H1 (cell line): ENCODE results near the gene C6orf62. TPM values are rescaled to one million over a fixed set of nuclear protein-coding genes. Genes with fewer than 3 reads are reported as not detected.

Experiments
- CTCF ChIA-PET: fragments of 300-600 bp; sonication (Branson Sonifier 250); formaldehyde crosslinking; loops from one replicate; lab custom pipeline; 2021; ENCODE audit not compliant: partially characterized antibody; lab: Charles Lee
- POLR2A ChIA-PET: fragments of 300-600 bp; sonication (Branson Sonifier 250); formaldehyde crosslinking; loops from one replicate; lab custom pipeline; 2021; ENCODE audit warnings: inconsistent platforms; ENCODE audit not compliant: partially characterized antibody; lab: Charles Lee
- DNase-seq, 2 experiments: peaks; one replicate each; pipeline versions ENCODE4 v3.0.0 to v3.0.0-alpha.2; 2010 to 2022; ENCODE audit warnings: low spot score in 2 of 2, low read depth in 1 of 2, mixed read lengths in 1 of 2
- FAIRE-seq: peaks from 2 replicates; lab custom pipeline; 2011; peaks lifted over from hg19 to GRCh38; lab: Jason Lieb, UNC
- H2AFZ ChIP-seq: 2 replicates; pipeline ENCODE4 v1.8.1; 2012; ENCODE audit warnings: low read length, inconsistent platforms
- H2AK5ac ChIP-seq: 2 replicates; pipeline ENCODE4 v1.6.1; 2013; ENCODE audit warnings: low read depth, low read length
- H2BK120ac ChIP-seq: replicated peaks from 2 replicates; pipeline ENCODE3; 2013; ENCODE audit warnings: low read depth, low read length, inconsistent platforms
- H2BK12ac ChIP-seq: 2 replicates; pipeline ENCODE4 v1.6.1; 2013; ENCODE audit warnings: low read depth, low read length
- H2BK15ac ChIP-seq: 2 replicates; pipeline ENCODE4 v1.6.1; 2013; ENCODE audit warnings: low read length
- H2BK20ac ChIP-seq: 2 replicates; pipeline ENCODE4 v1.6.1; 2013; ENCODE audit warnings: low read length
- H2BK5ac ChIP-seq: 2 replicates; pipeline ENCODE4 v1.6.1; 2013; ENCODE audit warnings: low read depth, low read length
- H3K14ac ChIP-seq: 2 replicates; pipeline ENCODE4 v1.6.1; 2013; ENCODE audit warnings: inconsistent platforms; ENCODE audit not compliant: insufficient read length
- H3K18ac ChIP-seq: 2 replicates; pipeline ENCODE4 v1.6.1; 2013; ENCODE audit warnings: low read length; ENCODE audit errors: extremely low read depth
- H3K23ac ChIP-seq: 2 replicates; pipeline ENCODE4 v1.6.1; 2013; ENCODE audit warnings: inconsistent platforms; ENCODE audit not compliant: insufficient read length
- H3K23me2 ChIP-seq: 2 replicates; pipeline ENCODE4 v1.6.1; 2013; ENCODE audit warnings: low read depth, low read length
- H3K27ac ChIP-seq: 2 replicates; pipeline ENCODE4 v1.6.1; 2011; ENCODE audit warnings: low read depth, low read length, inconsistent platforms
- H3K27me3 ChIP-seq, 4 experiments: replicated peaks in 1 of 4; 1 replicate in 1 of 4; 2 replicates in 3 of 4; pipeline versions ENCODE4 v1.6.1 to v1.8.1; 2011 to 2013; ENCODE audit warnings: low read length in 3 of 4, mild to moderate bottlenecking in 3 of 4, inconsistent platforms in 2 of 4, mixed read lengths in 2 of 4, moderate library complexity in 1 of 4; ENCODE audit not compliant: control insufficient read depth in 3 of 4, insufficient read depth in 3 of 4; ENCODE audit errors: extremely low read depth in 1 of 4
- H3K36me3 ChIP-seq, 4 experiments: 2 replicates each; pipeline versions ENCODE4 v1.6.1 to v1.8.1; 2011 to 2013; ENCODE audit warnings: mild to moderate bottlenecking in 4 of 4, low read length in 3 of 4, moderate library complexity in 2 of 4, control low read depth in 1 of 4, inconsistent platforms in 1 of 4; ENCODE audit not compliant: insufficient read depth in 4 of 4, control insufficient read depth in 2 of 4
- H3K4ac ChIP-seq: replicated peaks from 2 replicates; pipeline ENCODE3; 2013; ENCODE audit warnings: low read length, low read depth, mixed read lengths, inconsistent platforms; ENCODE audit not compliant: insufficient read length
- H3K4me1 ChIP-seq, 4 experiments: replicated peaks in 1 of 4; 1 replicate in 1 of 4; 2 replicates in 3 of 4; pipeline versions ENCODE4 v1.6.1 to v1.8.1; 2011 to 2013; ENCODE audit warnings: low read length in 3 of 4, inconsistent platforms in 2 of 4, mixed read lengths in 1 of 4; ENCODE audit not compliant: insufficient read depth in 4 of 4, control insufficient read depth in 3 of 4
- H3K4me2 ChIP-seq, 2 experiments: 2 replicates each; pipeline versions ENCODE4 v1.6.1 to v1.8.1; 2011 to 2013; ENCODE audit warnings: low read depth in 2 of 2, low read length in 2 of 2, control low read depth in 1 of 2, inconsistent platforms in 1 of 2, mild to moderate bottlenecking in 1 of 2; ENCODE audit not compliant: insufficient read depth in 1 of 2
- H3K4me3 ChIP-seq, 4 experiments: fragments of 200-600, 300-600 bp in 1 of 4; sonication (generic), shearing (Covaris generic), sonication (Bioruptor Twin) in 1 of 4; 2 replicates each; pipeline versions ENCODE4 v1.5.1 to v1.8.1; 2011 to 2016; ENCODE audit warnings: low read length in 4 of 4, low read depth in 3 of 4, control low read depth in 2 of 4, inconsistent platforms in 2 of 4, mild to moderate bottlenecking in 2 of 4, mixed read lengths in 1 of 4, moderate library complexity in 1 of 4; ENCODE audit not compliant: insufficient read depth in 2 of 4; ENCODE audit errors: extremely low read depth in 1 of 4
- H3K56ac ChIP-seq: replicated peaks from 2 replicates; pipeline ENCODE3; 2013; ENCODE audit warnings: low read depth, mild to moderate bottlenecking, mixed read lengths, low read length, inconsistent platforms; ENCODE audit not compliant: insufficient read length
- H3K79me1 ChIP-seq: 2 replicates; pipeline ENCODE4 v1.6.1; 2013; ENCODE audit warnings: low read depth, low read length, control low read depth
- H3K79me2 ChIP-seq, 2 experiments: 2 replicates each; pipeline versions ENCODE4 v1.6.1 to v1.8.1; 2012 to 2013; ENCODE audit warnings: low read length in 2 of 2, mild to moderate bottlenecking in 2 of 2, inconsistent platforms in 1 of 2; ENCODE audit not compliant: insufficient read depth in 2 of 2, control insufficient read depth in 1 of 2
- H3K9ac ChIP-seq, 4 experiments: replicated peaks in 1 of 4; 1 replicate in 1 of 4; 2 replicates in 3 of 4; pipeline versions ENCODE4 v1.6.1 to v1.8.1; 2011 to 2013; ENCODE audit warnings: low read depth in 3 of 4, low read length in 3 of 4, control low read depth in 2 of 4, mild to moderate bottlenecking in 2 of 4, moderate library complexity in 2 of 4, inconsistent platforms in 1 of 4; ENCODE audit errors: extremely low read depth in 1 of 4
- H3K9me3 ChIP-seq, 2 experiments: 2 replicates each; pipeline versions ENCODE4 v1.6.1 to v1.8.1; 2012 to 2013; ENCODE audit warnings: mild to moderate bottlenecking in 2 of 2, moderate library complexity in 2 of 2, control low read depth in 1 of 2, inconsistent platforms in 1 of 2, low read depth in 1 of 2, low read length in 1 of 2, mixed read lengths in 1 of 2; ENCODE audit not compliant: insufficient read depth in 2 of 2
- H4K20me1 ChIP-seq, 2 experiments: replicated peaks in 1 of 2; 2 replicates each; pipeline versions ENCODE3 to v1.8.1; 2011 to 2013; ENCODE audit warnings: inconsistent platforms in 2 of 2, low read length in 2 of 2, mild to moderate bottlenecking in 1 of 2; ENCODE audit not compliant: insufficient read depth in 2 of 2, control insufficient read depth in 1 of 2
- H4K5ac ChIP-seq: 2 replicates; pipeline ENCODE4 v1.6.1; 2013; ENCODE audit warnings: low read length, low read depth, mixed read lengths, inconsistent platforms; ENCODE audit not compliant: insufficient read length
- H4K8ac ChIP-seq: 2 replicates; pipeline ENCODE4 v1.8.0; 2013; ENCODE audit warnings: mild to moderate bottlenecking, moderate library complexity, low read length, inconsistent platforms; ENCODE audit not compliant: insufficient read depth; ENCODE audit errors: extremely low read depth
- H4K91ac ChIP-seq: replicated peaks from 2 replicates; pipeline ENCODE3; 2013; ENCODE audit warnings: low read length, mixed read lengths, inconsistent platforms; ENCODE audit not compliant: insufficient read length
- BACH1 ChIP-seq: IDR thresholded peaks from 2 replicates; pipeline ENCODE4 v1.6.1; 2012; ENCODE audit warnings: low read length, improper control_type of control experiment
- CBX5 ChIP-seq: fragments of 300-800, 300-1000 bp; sonication (generic); IDR thresholded peaks from 2 replicates; pipeline ENCODE4 v1.7.1; 2016; ENCODE audit warnings: antibody characterized with exemption, low read length, low read depth
- CEBPB ChIP-seq: IDR thresholded peaks from 2 replicates; pipeline ENCODE4 v1.6.1; 2012; ENCODE audit warnings: low read depth, low read length
- CHD2 ChIP-seq: IDR thresholded peaks from 2 replicates; pipeline ENCODE4 v1.6.1; 2012; ENCODE audit warnings: low read length, improper control_type of control experiment
- HDAC2 ChIP-seq, 2 experiments: fragments of 300-600 bp in 1 of 2; sonication (generic) in 1 of 2; IDR thresholded peaks; 2 replicates each; pipeline ENCODE4 v1.6.1; 2011 to 2012; ENCODE audit warnings: low read depth in 2 of 2, low read length in 2 of 2, mild to moderate bottlenecking in 2 of 2, moderate library complexity in 2 of 2, borderline replicate concordance in 1 of 2, inconsistent platforms in 1 of 2
- MAFK ChIP-seq: IDR thresholded peaks from 2 replicates; pipeline ENCODE4 v1.6.1; 2012; ENCODE audit warnings: low read depth, mild to moderate bottlenecking, improper control_type of control experiment, low read length
- POLR2A ChIP-seq, 2 experiments: IDR thresholded peaks; 1 replicate in 1 of 2; 2 replicates in 1 of 2; pipeline ENCODE4 v1.6.1; 2011; ENCODE audit warnings: low read depth in 2 of 2, low read length in 2 of 2, mild to moderate bottlenecking in 2 of 2; ENCODE audit errors: control extremely low read depth in 1 of 2
- POLR2AphosphoS5 ChIP-seq: IDR thresholded peaks from 2 replicates; pipeline ENCODE4 v1.6.1; 2011; ENCODE audit warnings: low read depth, low read length
- RAD21 ChIP-seq, 2 experiments: IDR thresholded peaks in 1 of 2; conservative IDR thresholded peaks in 1 of 2; 2 replicates each; pipeline ENCODE4 v1.6.1; 2011; ENCODE audit warnings: low read depth in 2 of 2, low read length in 2 of 2, improper control_type of control experiment in 1 of 2, inconsistent platforms in 1 of 2, mild to moderate bottlenecking in 1 of 2, moderate library complexity in 1 of 2
- RBBP5 ChIP-seq: IDR thresholded peaks from 2 replicates; pipeline ENCODE4 v1.7.1; 2012; ENCODE audit warnings: low read depth, mild to moderate bottlenecking, inconsistent platforms, low read length, moderate library complexity, borderline replicate concordance
- SIN3A ChIP-seq, 2 experiments: IDR thresholded peaks in 1 of 2; conservative IDR thresholded peaks in 1 of 2; 2 replicates each; pipeline ENCODE4 v1.6.1; 2011 to 2012; ENCODE audit warnings: low read length in 2 of 2, improper control_type of control experiment in 1 of 2, low read depth in 1 of 2, mild to moderate bottlenecking in 1 of 2
- SP2 ChIP-seq: IDR thresholded peaks from 2 replicates; pipeline ENCODE4 v1.6.1; 2012; ENCODE audit warnings: mild to moderate bottlenecking, low read length, inconsistent platforms
- SRF ChIP-seq: IDR thresholded peaks from 2 replicates; pipeline ENCODE4 v1.6.1; 2011; ENCODE audit warnings: mild to moderate bottlenecking, low read depth, low read length, moderate library complexity
- TAF1 ChIP-seq: IDR thresholded peaks from 2 replicates; pipeline ENCODE4 v1.6.1; 2011; ENCODE audit warnings: mild to moderate bottlenecking, low read depth, low read length
- TEAD4 ChIP-seq: IDR thresholded peaks from 2 replicates; pipeline ENCODE4 v1.6.1; 2012; ENCODE audit warnings: low read depth, low read length, inconsistent platforms, mixed read lengths
- ZNF274 ChIP-seq: IDR thresholded peaks from 2 replicates; pipeline ENCODE4 v1.7.0; 2012; ENCODE audit warnings: low read length, borderline replicate concordance; ENCODE audit errors: extremely low read depth
- WGBS, 2 experiments: shearing (Covaris generic) in 1 of 2; methylation state at CpG; one replicate each; pipeline versions ENCODE4 v1.1.6 to v1.1.7; 2013 to 2015; ENCODE audit warnings: low lambda C conversion rate in 2 of 2, mixed read lengths in 2 of 2, inconsistent platforms in 1 of 2, low coverage in 1 of 2, missing lambda C conversion rate in 1 of 2; ENCODE audit not compliant: insufficient replicate concordance in 2 of 2, insufficient coverage in 1 of 2, insufficient read length in 1 of 2; ENCODE audit errors: extremely low coverage in 1 of 2, missing lambda C conversion rate in 1 of 2; 5-methylcytosine and 5-hydroxymethylcytosine counted together
- polyA plus RNA-seq, 7 experiments: library from polyadenylated mRNA; depleted of rRNA in 3 of 7; stranded (reverse) in 5 of 7; unstranded in 2 of 7; fragments of >200 nt in 5 of 7; fragments of 200-250 nt in 2 of 7; gene quantifications; 1 replicate in 5 of 7; 2 replicates in 1 of 7; 4 replicates in 1 of 7; pipeline versions ENCODE4 v1.2.1 to v1.2.3, GENCODE V29; 2011 to 2013; ENCODE audit warnings: missing spikeins in 2 of 7, mixed read lengths in 2 of 7
- total RNA-seq: library from RNA; stranded (reverse); fragmentation: NEBNext Ultra II Directional; extraction: Animal tissue kit (Norgen Biotek cat#: 25700); gene quantifications from 2 replicates; pipeline ENCODE4 v1.2.1, GENCODE V29; 2021

Gene C6orf62
- total and polyA plus RNA-seq, 2 of the 8 experiments (the other 6 are each of a cell fraction or from before 2014, with no cell fraction given), result 25.6 to 101 TPM

- Histone ChIP-seq H3K56ac (no peak overlapping the region), H3K14ac (no peak overlapping the region), H3K4me1 (no peaks in the 10 kb centered on the region), H3K4me2 (no peak overlapping the region), H3K9me3 (no peaks in the 10 kb centered on the region), H3K27me3 (no peaks in the 10 kb centered on the region), H3K18ac (no peak overlapping the region), H3K9ac (no peak overlapping the region), H4K8ac (no peak overlapping the region), H2BK12ac (no peak overlapping the region), H4K5ac (no peak overlapping the region), H3K27ac (no peak overlapping the region), H2AFZ (no peak overlapping the region), H4K91ac (no peak overlapping the region), H3K4ac (no peak overlapping the region), H3K23ac (no peak overlapping the region), H4K20me1 (no peaks in the 10 kb centered on the region), H3K4me3 (no peak overlapping the region), H2BK15ac (no peak overlapping the region), H2AK5ac (no peak overlapping the region), H3K36me3 (no peaks in the 10 kb centered on the region), H2BK120ac (no peak overlapping the region), H2BK5ac (no peak overlapping the region), H2BK20ac (no peak overlapping the region), H3K79me1 (no peaks in the 10 kb centered on the region), H3K23me2 (no peaks in the 10 kb centered on the region), H3K79me2 (no peaks in the 10 kb centered on the region)
- DNase-seq (no peak), FAIRE-seq (no peak)
- ChIA-PET POLR2A (no interaction called here), CTCF (interaction anchor here (0.8 to 1.4 kb wide), 3 partner anchors 103 to 244 kb away, joined by 3 to 5 read pairs (median 3); no protein-coding TSS in a partner anchor)
- WGBS, 2 experiments, result 89% methylated on average over 5 of the region's 5 CpGs; no CpG with 5 or more reads in 1 of the 2 experiments
- no peak for TF ChIP-seq TEAD4
- TF ChIP-seq RAD21 (IDR thresholded peaks at IDR 0.05 in 1 of 2, conservative IDR thresholded peaks at IDR 0.05 in 1 of 2; ENCODE audit: low read depth in 2 of 2, low read length in 2 of 2), result no peak
- TF ChIP-seq HDAC2 (IDR thresholded peaks at IDR 0.05; ENCODE audit: borderline replicate concordance in 1 of 2, low read depth in 2 of 2, low read length in 2 of 2), result no peak
- no peak for TF ChIP-seq SP2
- no peak for TF ChIP-seq TAF1
- TF ChIP-seq SRF, result no peak
- no peak for TF ChIP-seq BACH1
- no peak for TF ChIP-seq CHD2
- no peak for TF ChIP-seq CBX5
- no peak for TF ChIP-seq RBBP5
- TF ChIP-seq POLR2AphosphoS5, result no peak
- TF ChIP-seq CEBPB, result no peak
- TF ChIP-seq ZNF274, result no peak
- TF ChIP-seq POLR2A (IDR thresholded peaks at IDR 0.05; ENCODE audit: control extremely low read depth in 1 of 2, low read depth in 2 of 2, low read length in 2 of 2), result no peak
- no peak for TF ChIP-seq SIN3A (conservative IDR thresholded peaks at IDR 0.05 in 1 of 2, IDR thresholded peaks at IDR 0.05 in 1 of 2; ENCODE audit: low read depth in 1 of 2, low read length in 2 of 2)
- no peak for TF ChIP-seq MAFK
These were observed 49.4 kb upstream of the C6orf62 start for GRCh38 chr6:24768361-24768760.
